DOHH2 (cell line): ENCODE measurements around the gene USHBP1.

ENCODE experiments used
- EZH2phosphoT487 ChIP-seq: fragments of 200-600 bp; sonication (generic); IDR thresholded peaks from 2 replicates; pipeline ENCODE4 v1.6.1; 2017; ENCODE audit warnings: borderline replicate concordance, mild to moderate bottlenecking, antibody characterized with exemption, low read length, moderate library complexity, mixed read lengths
- TF ChIP-seq, protein P1 (sequence below): fragments of 200-600 bp; sonication (generic); IDR thresholded peaks from one replicate; pipeline ENCODE4 v1.5.1; 2014; ENCODE audit warnings: antibody characterized with exemption, mild to moderate bottlenecking, low read depth, low read length; ENCODE audit not compliant: poor library complexity, severe bottlenecking

DNA sequence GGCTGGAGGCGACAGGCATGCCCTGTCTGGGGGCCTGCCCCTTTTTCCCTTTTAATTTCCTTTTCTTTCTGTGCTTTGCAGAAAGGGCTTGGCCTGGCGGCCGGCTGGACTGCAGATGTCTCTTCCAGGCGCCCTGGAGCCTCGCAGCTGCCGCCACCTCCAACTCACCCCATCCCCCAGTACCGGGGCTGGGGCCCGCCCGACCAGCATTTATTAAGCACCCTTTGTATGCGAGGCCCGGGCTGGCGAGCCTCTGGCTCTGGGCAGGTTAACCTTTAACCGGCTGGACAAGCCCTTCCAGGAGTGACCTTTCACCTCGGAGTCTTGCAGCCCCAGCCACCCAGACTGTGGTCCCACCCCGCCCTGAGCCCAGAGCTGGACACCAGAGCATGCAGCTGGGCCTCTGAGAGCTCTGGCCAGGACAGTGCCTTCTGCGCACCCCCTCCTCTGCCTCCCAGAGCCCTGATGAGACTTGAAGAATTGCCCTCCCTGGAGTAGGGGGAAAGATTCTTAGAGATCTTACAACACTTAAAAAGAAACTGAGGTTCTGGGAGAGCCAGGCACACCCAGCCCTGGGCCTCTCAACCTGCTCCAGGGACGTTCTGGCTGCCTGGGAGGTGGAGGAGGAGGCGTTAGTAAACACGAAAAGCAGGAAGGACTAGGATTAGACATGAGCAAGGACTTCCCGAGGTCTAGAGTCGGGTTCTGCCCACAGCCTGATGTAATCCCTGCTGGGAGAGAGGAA is 17.7 kb downstream of the USHBP1 start:
- TF ChIP-seq, protein P1, sequence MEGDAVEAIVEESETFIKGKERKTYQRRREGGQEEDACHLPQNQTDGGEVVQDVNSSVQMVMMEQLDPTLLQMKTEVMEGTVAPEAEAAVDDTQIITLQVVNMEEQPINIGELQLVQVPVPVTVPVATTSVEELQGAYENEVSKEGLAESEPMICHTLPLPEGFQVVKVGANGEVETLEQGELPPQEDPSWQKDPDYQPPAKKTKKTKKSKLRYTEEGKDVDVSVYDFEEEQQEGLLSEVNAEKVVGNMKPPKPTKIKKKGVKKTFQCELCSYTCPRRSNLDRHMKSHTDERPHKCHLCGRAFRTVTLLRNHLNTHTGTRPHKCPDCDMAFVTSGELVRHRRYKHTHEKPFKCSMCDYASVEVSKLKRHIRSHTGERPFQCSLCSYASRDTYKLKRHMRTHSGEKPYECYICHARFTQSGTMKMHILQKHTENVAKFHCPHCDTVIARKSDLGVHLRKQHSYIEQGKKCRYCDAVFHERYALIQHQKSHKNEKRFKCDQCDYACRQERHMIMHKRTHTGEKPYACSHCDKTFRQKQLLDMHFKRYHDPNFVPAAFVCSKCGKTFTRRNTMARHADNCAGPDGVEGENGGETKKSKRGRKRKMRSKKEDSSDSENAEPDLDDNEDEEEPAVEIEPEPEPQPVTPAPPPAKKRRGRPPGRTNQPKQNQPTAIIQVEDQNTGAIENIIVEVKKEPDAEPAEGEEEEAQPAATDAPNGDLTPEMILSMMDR, result no peak
- no peak for TF ChIP-seq EZH2phosphoT487
